Mucosa of gallbladder (tissue), 1 donor: ENCODE measurements around the gene ELP4. TPM values are rescaled to one million over a fixed set of nuclear protein-coding genes. Genes with fewer than 3 reads are reported as not detected.

ENCODE experiments used
- DNase-seq: peaks from one replicate; pipeline ENCODE4 v3.0.0-alpha.2; 2020; ENCODE audit warnings: low spot score
- total RNA-seq: library from RNA; stranded (reverse); gene quantifications from one replicate; pipeline ENCODE4 v1.2.1, GENCODE V29; 2021
- donor health status: DM: no; HTN: no; CAD: no.

ELP4 gene
- total RNA-seq, 1 donor from 2014 or later, result 14.4 TPM

- peak; percentile 11 for DNase-seq
These were observed 300.6 kb downstream of the ELP4 start for GRCh38 chr11:31809857-31810778.

DNA sequence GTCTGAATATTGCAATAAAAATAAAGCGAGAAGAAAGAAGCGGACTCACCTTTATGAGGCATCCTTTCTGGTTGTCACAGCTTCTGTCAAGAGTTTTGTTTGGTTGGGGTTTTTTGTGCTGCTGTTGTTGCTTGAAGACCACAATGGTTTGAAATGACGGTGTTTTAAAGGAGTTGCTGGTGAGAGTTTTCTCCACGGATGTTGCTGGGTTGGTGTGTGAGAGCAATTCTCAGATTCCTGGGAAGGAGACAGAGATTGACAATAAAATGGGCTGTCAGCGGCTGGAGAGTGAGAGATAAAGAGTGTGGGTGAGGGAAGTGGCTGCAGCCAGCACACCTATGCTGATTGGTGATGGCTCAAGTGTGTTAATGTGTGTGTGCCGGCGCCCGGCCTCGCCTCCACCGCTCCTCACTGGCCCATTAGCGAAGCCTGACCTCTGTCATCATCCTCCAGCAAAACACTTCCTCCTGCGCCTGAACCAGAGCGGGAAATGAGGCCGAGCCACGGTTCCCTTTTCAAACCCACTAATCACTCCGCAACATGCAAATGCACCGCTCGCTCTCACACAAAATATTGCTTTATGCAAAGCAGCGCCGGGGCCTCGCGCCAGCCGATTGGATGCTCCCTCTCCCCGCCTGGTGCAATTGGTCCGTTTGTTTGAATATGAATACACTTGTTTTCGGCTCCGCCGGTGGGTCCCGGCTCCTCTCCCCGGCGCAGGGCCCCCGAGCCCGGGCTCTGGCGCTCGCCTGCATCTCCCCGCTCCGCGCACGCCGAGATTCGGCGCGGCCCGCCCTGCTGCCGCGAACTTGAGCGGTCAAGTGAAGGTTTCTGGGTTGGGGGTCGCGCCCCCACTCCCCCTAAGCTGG is 301.4 kb downstream of the ELP4 start, which contains the start of gene PAX6:
TSS of gene PAX6 (minus strand) at position 544 of the 869 bp plus-strand sequence. CDS start 4,911 bp downstream, outside the sequence.
- DNase-seq, result peak; percentile 32

DNA sequence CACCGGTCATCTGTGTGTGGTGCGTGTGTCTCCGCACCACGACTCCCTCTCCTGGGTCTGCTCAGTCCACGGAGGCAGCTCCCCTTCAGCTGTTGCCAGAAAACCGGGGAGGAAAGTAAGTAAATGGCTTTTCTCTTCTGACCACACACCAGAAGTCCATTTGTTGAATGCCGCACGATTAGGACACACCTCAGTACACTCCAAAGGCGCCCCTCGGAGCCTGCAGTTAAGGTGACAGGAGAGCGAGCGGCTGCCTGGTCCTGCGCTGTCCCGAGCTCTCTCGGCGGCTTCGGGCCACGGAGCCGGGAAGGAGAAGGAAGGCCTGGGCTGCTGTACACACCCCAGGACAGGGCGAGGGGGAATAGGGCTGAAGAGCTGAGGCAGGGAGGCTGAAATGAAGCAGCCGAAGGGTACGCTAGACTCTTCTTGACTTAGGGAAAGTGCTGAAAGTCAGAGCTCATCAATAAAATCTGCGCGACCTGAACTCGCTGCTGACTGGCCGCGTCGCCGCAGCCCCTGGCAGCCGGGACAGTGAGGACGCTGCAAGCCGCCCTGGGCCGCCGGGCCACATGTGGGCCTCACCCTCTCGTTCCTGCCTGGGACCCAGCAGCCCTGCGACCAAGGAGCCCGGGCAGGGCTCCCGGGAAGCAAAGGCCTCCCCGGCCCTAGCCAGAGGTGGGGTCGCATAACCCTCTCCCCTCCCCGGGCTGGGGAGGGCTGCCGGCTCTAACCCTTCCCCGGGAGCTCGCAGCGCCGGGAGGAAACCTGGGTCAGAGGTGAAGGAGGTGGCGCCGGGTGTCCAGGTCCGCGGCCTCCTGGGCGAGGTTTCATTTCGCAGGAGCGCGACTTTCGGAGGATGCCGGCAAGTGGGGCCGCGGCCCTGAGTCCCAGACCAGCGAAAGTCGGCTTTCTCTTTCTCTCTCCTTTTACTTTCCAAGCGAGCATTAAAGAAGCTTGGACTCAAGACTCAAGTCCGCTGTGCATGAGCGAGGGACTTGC is 303.1 kb downstream of the ELP4 start:
- no peak for DNase-seq

GRCh38 chr11:31813391-31814175 is 304.0 kb downstream of the ELP4 start:
- peak; percentile 5 for DNase-seq

DNA sequence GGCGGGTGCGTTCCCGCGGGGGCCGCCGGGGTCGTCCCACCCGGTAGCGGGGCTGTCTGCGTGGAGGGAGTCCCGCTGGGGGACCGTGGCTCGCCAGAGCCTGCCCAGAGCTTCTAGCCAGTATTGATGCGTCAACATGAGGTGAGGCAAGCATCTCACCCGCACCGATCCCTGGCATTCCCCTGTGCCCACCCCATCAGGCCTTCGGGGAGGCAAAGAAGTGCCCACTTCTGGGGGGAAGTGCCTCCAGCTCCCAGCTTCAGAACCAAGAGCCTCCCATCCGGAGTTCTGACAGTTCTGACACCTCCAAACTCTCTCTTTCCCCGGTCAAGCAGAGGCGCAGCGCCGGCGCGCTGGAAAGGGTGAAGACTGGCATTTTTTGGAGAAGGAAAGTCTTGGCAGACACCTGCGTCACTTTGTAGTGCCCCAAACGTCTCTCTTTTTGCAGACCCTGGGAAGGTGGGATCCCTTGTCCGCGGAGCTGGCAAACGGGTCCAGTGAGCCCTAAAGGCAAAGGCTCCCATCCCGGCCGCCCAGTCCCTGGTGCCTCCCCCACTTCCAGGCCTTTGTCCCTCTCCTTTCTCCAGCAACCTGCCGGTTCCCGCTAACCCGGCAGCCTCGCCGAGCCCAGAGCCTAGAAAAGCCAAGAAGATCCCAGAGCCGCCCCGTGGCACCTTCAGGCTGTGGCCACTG is 304.8 kb downstream of the ELP4 start:
- DNase-seq, result no peak

DNA sequence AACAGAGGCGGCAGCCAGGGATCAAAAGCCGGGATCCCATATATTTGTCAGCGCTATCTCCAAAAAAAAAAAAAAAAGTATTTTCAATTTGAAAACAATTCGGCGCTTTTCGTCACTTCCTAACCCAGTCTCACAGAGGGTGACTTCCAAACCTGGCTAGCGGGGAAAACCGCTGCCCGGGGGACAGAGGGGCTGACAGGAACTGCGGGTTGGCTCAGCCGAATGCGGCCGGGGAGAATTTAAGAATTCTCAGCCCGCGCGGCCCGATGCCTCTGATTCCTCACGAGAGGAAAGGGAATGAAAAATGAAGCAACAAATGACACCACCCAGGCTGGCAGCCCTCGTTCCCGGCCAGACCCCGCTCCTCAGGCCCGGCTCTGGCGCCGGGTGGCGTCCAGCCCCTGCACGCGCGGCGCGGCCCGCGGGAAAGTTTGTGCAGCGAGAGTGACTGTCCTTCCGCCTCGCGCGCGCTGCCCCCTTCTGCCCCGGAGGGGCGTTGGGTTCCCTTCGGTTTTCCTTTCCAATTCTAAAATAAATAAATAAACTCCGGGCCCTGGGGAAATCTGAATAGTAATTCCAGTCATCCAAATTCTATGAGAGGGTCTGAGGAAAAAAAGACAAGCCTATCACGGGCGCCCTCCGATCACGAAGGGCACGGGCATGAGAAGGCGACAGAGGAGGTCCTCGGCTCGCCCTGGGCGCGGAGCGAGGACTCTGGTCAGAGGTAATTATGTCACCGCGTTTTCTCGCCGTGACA is 306.3 kb downstream of the ELP4 start:
- DNase-seq, result no peak

DNA sequence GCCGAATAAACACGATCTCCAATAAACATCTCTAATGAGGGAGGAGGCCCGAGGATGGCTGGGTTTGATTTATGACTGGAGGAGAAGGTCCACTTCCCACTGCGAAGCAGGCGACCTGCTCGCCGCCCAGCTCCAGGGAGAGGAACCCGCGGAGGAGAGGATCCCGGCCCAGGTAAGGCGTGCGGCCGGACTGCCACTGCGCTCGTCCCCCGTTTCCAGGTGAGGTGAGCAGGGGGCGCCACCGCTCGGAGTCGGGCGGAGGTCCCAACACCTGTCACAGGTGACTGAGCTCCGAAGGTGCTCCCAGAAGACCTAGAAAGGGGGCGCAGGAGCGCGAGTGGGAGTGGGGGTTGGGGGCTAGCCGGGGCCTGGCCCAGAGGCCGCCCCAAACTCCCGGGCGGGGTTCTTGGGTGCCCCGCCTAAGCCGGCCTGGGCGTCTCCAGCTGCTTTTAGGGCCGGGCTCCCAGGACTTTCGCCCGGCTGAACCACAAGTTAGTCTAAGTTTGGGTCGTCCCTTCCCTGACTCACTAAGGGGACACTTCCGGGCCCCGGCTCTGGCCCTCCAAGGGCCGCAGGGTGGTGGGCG is 307.0 kb downstream of the ELP4 start:
- no peak for DNase-seq

- no peak for DNase-seq
These were observed 307.6 kb downstream of the ELP4 start for GRCh38 chr11:31817054-31817620.

DNA sequence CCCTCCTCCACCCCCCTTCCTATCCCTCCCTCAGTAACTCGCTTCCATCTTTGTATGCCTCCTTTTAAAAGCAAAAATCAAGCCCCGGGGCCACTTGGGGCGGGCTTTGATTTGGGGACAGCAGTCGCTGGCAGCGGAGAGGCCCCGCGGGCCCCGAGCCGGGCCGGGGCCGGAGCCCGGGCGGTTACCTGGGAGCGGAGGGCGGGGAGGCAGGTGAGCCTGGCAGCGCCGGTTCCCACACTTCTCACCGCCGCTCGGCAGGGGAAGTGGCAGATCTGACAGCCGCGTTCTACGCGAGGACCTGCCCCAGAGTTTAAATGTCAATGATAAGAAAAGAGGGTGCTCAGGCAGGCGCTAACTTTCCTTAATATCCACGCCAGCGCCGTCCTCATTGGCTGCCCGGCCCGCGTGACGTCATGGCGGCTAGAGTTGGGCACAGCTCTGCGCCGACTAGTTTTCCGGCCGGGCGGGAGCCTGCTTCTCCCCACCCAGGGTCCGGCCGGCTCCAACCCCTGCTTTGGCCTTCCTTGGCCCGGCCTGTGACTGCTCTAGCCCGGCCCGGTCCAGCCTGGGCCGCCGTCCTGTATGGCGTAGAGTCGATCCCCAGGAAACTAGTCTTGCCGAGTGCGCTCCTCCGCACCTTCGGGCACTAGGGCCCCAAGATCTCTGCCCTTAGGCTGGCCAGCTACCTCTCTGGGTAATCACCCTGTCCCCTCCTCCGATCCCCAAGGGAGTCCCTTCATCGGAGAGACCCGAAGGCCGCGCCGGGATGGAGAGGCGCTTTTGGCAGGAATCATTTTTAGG is 308.3 kb downstream of the ELP4 start:
- DNase-seq, result no peak

- DNase-seq, result no peak
These were observed 308.8 kb downstream of the ELP4 start for GRCh38 chr11:31818425-31818755.

GRCh38 chr11:31818874-31819331 is 309.3 kb downstream of the ELP4 start:
- DNase-seq, result no peak

- no peak for DNase-seq
These were observed 310.3 kb downstream of the ELP4 start for GRCh38 chr11:31819621-31820437.

DNA sequence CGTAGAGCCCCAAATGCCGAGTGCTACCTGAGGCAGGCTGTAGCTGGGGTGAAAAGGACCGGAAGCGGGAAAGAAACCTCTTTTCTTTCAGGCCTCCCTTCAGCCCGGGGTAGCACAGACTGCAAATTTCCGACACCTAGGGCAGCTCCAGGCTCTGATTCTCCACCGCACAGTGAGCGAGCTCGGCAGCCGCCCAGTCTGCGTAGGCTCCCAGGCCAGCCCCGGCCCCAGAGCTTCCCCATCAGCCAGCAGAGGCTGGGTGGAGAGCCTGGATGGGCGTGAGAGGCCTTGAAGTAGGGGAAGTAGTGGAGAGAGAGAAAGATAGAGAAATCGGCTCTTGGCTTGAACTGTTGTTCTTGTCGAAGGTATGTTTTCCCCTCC is 310.9 kb downstream of the ELP4 start:
- no peak for DNase-seq

DNA sequence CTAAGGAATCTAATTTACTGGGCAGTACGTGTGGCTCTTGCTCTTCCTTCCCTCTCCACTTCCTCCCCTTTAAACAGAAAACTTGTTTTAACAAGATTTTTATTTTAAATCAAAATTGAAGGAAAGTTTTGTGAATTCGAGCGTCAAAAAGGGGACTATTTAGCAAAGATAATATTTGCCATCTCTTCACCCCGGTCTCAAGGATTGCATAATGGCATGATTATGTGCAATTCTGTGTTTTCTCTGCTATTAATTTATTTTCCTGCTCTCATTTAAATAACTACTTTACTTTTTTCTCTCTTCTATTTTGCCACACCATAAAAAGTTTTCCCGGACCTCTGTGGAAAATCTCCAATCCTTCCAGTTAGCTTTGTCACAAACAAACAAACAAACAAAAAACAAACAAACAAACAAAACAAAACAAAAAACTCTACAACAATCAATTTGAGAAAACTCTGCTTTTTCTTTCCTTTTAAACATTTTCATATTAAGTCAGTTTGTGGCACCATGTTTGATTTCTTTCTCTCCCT is 311.7 kb downstream of the ELP4 start:
- DNase-seq, result no peak

DNA sequence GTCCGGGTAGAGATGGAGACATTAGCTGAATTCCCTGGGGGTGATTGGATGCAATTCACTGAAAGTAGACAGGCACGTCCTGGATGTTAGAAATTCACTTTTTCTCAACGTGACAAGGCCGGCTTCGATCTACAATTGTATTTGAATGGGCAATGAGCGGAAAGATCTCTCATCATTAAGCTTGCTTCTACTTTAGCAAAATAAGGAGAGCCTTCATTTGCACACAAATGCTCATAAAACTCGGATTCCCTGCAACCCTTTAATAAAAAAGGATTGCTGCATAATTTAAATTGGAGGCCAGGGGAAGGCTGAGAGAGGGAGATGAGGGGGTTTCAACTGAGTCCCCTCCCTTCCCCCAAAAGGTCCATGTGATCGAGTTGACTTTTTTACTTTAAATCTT is 312.2 kb downstream of the ELP4 start:
- no peak for DNase-seq

DNA sequence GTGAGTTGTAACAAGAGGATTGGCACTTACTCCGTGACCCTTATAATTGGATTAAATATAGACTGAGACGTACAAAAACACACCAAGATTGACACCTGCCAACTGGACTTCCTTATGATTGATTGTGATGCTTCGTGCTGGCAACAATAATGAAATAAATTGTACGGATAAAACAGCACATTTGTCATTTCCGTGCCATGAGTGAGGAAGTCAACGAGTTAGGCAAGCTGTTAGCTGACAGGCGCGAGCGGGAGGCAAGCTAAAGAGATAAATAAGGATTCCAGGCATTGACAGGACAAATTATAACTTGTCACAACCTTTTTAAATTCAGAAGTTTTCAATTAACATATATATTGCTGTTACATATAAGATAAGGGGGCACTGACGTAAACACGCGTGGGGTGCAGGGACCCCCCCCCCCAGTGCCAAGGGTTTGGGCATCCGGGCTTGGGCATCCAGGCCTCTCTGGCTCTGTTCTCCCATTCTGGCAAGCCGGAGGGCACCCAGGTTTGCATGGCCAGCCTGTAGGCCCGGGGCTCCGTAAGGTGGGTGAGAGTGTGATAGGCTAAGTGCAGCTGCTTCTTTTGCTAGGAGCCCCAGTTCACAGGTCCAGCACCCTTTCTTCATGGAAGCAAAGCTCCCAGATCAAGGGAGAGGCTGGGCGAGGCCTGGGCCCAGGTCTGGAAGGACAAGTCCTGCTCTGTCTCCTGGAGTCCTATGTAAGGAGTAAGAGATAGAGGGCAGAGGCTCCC is 312.8 kb downstream of the ELP4 start:
- no peak for DNase-seq
